NCI-H2081 treated with DMSO at 0.1 percent for 48 hours (cell line): Measurements from ENCODE around the gene ARL15.
"Not testable (repeated sequence)": the region's sequence is repeated elsewhere in the genome, so short reads cannot be mapped to it uniquely, and the experiment has no call there.

Experiments
- DNase-seq: peaks from one replicate; lab custom pipeline; 2025; lab: John Stamatoyannopoulos, UW

The ARL15 gene

DNA sequence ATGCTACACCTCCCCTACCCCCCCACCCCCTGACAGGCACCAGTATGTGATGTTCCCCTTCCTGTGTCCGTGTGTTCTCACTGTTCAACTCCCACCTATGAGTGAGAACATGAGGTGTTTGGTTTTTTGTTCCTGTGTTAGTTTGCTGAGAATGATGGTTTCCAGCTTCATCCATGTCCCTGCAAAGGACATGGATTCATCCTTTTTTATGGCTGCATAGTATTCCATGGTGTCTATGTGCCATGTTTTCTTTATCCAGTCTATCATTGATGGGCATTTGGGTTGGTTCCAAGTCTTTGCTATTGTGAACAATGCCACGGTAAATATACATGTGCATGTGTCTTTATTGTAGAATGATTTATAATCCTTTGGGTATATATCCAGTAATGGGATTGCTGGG is 328.1 kb downstream of the ARL15 start:
- DNase-seq = not testable (repeated sequence)

DNA sequence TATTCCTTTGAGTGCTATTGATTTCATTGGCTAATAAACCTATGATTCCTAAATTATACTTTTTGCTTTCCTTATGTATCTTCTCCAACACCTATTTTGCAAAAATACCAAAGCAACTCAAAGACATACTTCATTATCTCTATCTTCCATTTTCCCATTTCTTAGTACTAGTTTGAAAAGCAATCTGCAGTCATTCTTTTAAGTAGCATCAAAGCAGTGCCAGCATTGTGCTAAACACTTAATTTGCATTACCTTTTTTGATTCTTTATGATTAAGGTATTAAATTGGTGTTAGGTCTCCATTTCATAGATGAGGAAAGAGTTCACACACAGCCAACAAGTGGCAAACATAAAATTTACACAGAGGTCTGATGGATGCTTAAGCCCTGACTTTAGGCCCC is 330.3 kb downstream of the ARL15 start:
- no peak for DNase-seq

DNA sequence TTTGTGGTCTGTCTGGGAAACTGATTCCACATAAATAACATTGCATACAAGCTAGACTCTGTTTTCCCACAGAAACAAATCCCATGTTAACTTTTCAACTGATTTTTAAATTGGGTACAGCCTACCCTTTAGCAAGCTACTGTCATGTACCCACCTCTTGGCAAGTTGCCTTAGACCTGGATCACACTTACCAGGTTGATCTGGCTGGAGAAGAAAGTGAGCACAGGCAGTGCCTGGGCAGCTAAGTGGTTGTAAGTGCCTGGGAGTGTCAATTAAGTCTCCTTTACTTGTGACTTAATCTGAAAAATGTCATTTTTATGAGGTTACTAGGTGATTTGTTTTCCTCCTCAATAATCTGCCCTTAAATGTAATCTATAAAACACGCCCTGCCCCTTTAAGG is 336.4 kb downstream of the ARL15 start:
- no peak for DNase-seq

DNA sequence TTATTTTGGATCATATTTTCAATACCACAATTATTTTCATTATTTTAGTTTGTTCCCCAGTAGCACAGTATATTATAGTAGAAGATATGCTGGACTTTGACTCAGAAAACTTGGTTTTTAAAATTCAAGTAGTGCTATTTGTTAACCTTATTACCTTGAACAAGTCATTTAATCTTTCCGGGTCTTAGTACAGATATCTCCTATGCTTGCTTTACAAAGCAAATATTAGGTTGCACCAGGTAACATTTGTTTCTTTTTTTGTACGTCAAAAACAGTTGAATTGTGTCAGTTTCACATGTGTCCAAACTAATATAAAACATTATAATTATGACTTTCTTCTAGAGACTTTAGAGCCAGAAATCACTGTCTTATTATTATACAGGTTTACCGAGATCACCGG is 338.1 kb downstream of the ARL15 start:
- no peak for DNase-seq

DNA sequence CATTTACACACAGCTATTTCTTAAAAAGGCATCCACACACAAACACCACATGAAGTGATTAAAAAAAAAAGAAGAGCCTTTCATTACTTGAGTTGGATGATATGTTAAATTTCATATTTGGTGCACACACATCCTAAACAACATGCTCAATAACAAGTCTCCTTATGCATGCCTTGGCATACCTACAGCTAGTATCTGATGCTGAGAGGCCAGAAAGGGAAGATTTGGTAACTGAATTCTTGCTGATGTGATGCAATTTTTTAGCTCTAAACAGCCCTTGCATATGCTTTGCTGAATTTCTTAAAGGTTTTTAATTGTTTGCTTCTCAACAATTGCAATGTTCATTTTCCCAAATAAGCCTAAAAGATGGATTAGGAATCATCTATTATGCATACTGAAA is 338.8 kb downstream of the ARL15 start:
- no peak for DNase-seq

DNA sequence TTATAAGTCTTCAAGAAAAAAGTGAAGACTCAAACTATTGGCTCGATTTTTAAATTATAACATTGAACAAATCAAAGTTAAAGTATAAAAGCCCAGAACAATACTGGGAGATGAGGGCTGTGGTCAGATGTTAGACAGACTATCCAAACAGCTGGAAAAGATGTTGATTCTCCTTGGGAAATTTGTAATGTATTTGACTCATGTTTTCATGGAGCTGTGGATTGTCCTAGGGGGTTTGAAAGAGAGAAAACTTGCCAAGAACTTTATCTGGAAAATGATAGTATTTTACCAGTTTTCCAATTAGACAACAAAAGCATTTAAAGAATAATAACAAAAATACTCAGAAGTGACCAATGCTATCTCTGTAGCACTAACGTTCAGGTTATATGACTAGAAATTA is 339.2 kb downstream of the ARL15 start:
- no peak for DNase-seq

DNA sequence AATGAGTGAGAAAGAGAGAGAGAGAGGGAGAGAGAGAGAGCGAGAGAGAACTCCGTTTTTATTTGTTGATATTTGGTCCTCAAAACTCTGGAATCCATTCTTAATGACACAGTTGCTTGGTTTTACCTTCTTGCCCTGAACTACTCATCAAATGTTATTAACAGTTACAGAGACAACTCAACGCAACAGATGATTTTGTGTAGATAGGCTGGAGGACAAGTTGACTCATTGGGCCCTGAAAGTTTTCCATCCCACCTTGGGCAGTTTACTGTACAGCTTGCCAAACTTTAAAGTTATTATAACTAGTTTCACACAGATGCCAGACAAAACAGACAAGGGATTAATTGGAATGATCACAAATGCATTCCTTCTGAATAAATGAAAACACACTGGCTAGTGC is 339.9 kb downstream of the ARL15 start:
- DNase-seq = no peak

DNA sequence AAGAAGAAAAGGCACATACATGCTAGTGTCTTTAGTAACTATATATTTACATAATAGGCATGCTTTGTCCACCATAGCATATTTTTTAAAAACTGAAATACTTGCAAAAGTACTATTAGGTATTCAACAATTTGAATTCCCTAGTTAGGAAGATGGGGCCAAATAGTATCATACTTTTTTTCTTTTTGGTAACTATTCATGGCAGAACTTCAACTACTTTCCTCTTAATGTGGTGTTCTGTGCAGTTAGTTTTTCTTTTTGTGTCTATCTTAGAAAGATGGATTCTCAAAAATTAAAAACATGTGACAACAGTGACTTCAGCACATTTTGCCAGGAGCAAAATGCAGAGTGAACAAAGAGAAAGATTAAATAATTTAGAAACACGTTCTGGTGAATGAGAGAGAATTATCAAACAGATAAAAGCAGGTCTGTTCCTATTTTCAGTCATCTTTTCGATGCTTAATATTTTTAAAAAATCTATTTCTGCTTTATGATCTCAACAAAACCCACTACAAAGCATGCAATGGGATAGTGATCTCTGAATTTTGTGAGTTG is 341.1 kb downstream of the ARL15 start:
- DNase-seq = no peak

DNA sequence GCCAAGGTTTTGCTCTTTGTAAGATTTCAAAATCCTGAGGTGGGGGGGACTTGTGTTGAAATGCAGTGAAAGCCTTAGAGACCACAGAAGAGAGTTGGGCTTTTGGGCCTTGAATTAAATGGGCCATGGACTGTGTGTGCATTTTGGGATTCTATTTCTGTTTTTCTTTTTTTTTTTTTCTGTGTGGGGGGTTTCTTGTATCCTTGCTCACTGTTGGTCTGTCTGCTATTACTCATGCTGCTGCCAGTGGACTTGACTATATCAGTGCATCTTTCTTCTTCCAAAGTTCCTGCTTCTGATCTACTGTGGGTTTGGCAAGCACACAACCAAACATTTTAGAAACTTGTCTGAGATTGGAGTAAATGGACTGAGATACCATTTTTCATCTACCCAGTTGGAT is 344.9 kb downstream of the ARL15 start:
- DNase-seq = no peak

DNA sequence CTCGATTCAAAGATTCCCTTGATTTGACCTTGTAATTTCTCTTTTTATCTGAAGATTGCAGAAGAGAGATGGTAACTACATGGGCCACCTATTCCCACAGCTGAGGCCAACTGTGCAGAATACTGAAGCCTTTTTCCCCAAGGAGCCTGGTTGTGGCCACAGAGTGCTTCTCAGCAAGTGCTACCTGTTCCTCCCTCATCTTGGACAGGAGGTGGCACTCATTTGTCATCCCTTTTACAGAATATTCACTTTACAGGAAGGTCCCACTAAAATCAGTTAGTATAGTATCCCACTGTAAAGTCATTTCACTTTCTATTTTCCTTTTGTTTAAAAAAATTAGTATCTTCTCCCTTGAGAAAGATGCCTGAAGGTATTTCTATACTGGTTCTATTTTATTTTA is 346.4 kb downstream of the ARL15 start:
- DNase-seq = no peak

DNA sequence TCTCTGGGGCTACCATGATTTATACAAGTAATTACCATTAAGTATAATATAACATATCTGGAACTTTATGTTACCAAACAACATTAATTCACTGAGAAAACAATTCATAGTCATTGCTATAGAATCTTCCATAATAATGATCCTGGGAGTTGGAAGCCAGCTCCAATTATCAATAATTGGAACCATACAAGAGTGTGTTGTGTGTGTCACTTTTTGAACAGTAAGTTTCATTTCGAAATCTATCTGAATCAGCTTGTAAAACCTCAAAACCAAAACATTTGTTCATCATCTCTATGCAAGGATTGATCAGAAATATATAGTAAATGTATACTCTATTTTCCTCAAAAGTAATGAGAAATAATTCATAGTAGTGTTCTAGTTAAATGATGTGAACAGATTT is 348.1 kb downstream of the ARL15 start:
- DNase-seq = no peak

DNA sequence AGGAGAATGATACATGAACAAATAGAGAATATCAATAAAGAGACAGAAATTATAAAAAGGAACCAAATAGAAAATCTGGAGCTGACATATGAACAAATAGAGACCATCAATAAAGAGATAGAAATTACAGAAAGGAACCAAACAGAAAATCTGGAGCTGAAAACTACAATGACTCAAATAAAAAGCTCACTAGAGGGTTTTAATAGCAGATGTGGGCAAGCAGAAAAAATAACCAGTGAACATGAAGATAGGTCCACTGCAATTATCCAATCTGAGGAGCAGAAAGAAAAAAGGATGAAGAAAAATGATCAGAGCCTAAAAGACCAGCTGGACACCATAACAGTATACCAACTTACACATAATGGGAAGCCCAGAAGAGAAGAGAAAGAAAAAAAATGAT is 353.7 kb downstream of the ARL15 start:
- no peak for DNase-seq

DNA sequence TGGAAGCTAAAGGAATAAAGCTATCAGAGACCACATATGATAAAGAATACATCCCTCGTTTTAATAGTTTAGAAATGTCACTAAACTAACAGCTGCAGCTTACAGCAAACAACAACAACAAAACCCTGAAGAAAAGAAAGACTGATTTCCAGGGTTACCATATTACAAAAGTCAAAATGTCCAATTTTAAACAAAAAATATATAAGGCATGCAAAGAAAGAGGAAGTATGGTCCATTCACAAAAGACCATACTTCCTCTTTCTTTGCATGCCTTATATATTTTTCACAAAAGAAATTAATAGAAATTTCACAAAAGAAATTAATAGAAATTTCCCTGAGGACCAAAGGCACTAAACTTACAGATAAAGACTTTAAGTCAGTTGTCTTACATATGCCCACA is 354.2 kb downstream of the ARL15 start:
- DNase-seq = no peak

DNA sequence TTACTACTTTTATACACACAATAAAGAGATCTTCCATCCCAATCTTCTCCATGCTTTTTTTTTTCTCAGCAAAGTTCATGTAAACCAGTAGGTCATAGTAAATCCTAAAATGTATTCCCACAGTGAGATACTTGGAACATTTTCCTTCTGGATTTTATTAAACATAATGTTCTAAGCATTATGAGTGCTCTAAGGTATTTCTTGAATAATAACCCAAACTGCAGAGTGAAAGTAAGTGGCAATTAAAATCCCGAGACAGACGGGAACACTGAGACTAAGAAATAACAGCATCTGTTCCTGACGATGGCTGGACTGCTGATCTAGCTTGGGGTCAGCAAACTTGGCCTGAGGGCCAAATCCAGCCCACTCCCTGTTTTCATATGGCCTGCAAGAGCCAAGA is 359.8 kb downstream of the ARL15 start:
- no peak for DNase-seq

DNA sequence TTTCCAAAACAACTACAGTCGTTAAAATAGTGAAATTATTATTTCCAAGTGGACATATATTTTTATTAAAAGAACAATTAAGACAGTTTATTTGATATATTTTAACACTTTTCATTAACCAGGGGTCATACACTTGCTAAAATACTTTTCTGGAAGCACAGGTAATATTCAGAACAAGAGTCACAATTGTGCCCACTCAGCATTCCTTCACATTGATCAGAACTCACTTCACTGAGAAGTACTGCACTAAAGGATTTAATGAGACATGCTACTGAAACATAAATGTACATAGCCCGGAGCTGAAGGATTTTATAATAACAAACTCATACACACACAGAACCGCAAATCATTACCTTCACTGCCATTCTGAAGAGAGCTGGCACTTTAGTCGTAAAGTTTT is 361.8 kb downstream of the ARL15 start:
- no peak for DNase-seq

DNA sequence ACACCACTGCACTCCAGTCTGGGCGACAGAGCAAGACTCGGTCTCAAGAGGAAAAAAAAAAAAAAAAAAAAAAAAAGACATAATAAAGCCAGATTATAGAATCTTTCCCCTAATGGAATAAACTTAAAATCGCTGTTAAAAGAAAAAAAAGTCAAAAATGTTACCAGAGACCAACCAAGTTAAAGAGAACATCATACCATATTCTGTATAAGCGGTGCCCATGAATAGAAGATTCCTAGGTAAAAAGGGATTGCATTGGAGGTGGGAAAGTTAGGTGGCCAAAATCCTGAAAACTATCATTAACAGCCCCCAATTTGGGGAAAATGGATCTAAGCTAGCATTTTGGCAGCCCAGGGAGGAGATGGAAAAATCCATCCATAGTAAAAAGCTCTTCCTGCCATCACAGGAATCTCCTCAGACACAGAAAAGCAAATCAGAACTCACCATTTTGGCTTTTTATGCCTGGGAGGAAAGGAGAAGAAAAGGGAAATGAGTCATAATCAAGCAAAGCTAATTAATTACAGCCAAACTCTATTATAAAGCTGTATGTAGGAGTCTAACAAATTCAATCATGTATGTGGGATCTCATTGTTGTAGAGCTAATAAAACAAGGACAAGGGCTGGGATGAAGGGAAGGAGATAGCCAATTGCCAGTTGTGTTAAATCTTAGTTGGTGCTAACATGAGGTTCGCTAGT is 363.8 kb downstream of the ARL15 start:
- DNase-seq = no peak

DNA sequence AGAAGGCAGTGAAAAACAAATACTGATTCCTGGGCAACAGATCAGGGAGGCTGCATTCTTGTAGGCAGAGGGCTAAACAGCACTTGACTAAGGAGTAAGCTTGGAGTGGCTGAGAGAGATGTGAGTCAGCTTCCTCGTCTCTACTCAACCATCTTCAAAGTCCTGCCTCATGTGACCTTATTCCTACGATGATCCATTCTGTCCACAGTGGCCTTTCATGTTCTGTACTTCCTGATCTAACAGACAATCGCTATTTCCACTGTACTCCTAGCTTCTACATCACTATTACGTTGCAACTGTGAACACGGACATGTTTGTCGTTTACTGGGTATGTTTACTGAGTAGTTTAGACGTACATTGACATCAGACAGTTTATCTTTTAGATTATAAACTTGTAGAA is 365.4 kb downstream of the ARL15 start:
- DNase-seq = no peak

DNA sequence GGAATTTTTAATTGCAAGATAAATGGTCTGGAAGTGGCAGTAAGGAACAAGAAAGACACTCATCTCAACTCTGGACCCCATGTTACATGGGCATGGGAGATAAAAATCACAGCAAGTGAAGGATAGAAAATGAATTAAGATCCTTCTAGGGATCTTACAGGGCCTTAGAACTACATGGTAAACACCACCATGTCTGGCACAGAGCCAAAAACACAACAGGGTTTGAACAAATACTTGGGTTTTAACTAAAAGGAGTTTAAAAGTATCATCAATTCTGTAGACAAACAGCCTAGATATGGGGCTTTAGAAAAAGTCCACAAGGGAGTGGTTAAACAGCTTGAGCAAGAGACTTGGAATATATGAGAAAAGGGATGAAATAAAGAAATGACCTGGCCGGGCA is 366.4 kb downstream of the ARL15 start:
- no peak for DNase-seq

DNA sequence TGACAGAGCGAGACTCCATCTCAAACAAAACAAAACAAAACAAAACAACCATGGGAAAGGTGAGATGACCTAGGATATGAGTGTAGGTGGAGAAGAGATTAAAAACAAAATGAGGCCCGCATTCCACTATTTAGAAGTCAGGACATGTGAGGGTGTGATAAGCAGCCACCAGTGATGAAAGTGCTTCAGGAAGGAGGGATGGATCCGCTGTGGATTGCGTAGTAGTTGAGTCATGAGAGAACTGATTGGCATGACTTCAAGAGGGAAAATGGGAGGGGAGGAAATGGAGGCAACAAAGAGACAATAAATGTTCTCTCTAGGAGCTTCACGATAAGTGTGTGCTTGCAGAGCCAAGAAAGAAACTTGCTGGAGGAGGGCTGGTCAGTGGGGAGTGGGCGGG is 367.6 kb downstream of the ARL15 start:
- DNase-seq = no peak

DNA sequence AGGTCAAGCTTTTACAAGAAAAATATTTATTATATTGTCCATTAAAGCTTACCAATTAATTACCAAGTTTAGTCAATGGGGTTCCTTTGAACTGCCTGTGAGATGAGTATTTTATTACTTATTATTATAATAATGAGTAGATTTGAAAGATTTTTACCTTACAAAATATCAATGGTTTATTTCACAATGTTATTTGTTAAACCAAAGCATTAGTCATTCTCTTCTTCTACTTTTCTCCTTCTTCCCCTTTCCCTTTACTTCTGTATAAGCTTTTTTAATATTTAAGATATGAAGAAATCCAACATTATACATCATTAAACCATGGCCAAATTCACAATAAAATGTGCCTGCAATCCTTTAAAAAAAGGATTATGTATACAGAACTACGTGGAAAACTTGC is 369.5 kb downstream of the ARL15 start:
- no peak for DNase-seq

DNA sequence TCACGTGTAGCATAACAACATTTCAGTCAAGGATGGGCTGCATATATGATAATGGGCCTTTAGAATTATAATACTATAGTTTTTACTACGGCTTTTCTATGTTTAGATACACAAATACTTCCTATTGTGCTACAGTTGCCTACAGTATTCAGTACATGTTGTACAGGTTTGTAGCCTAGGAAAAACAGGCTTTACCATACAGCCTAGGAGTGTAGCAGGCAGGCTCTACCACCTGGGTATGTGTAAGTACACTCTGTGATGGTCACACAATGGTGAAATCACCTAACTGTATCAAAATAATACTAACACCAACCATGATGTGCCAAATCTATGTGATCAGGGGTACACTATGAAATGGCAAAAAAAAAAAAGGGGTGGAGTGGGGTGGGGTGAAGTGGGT is 372.9 kb downstream of the ARL15 start:
- no peak for DNase-seq

DNA sequence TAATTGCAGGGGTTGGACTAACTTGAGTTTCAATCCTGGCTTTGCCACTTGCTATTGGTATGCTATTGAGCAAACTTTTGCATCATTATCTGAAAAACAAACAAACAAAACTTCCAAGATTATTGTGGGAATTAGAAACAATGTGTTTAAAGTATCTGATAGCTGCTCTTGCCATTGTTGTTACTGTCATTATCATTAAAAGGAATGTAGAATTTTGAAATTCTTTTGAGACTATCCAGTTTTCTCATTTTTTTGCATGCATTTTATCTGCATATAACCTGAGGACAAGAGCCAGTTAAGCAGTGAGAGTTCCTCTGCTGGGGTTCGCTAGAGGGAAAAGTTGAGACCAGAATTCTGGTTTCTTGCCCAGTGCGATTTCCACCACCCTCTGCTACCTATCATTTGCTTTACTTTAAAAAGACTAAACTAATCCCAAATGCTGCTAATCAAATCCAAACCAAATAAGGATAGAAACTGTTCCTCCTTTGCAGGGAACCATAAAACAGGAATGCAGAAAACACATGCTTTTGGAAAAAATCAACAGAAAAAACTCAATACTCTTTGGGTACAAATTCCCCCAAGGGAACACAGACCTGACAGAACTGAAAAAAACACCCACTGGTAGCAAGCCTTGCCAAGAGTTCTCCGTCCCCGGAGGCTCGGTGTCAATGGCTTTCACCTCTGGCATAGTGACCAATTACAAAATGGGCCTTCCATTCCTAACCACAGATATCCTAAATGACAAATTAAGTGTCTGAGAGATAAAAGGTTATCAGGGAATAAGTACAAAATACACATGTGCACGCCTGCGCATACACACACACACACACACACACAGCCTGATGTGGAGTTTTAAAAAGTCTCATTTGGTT is 373.7 kb downstream of the ARL15 start:
- no peak for DNase-seq

DNA sequence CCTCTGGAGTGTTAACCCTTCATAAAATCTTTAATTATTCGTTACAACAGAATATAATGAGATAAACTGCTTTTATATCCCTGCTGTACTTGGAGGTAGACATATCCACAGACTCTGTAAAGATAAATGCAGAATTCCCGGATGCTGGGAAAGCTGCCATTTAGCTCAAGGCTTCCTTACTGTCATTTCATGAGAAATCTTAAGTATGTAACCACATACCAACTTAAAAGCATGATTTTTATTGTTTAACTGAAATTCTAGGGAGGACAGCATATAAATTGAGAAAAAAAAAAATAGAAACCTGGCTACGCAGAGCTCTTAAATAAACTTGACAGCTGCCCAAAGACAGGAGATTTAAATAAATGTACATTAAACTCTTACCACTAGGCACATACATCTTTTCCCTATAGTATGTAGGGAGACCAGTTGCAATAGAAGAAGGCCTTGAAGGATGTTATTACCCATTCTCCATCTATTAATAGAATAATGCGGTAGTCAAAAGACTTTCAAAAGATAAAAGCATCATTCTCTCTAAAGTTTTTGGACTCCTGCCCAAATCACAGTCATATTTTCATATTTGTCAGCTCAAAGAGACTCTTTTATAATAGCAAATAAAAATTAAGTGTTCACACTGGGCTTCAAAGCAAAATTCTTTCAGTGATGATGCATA is 376.1 kb downstream of the ARL15 start:
- no peak for DNase-seq
